Right lobe of liver (tissue), 6 donors: Measurements from ENCODE around the gene MYDGF. TPM values are rescaled to one million over a fixed set of nuclear protein-coding genes. Genes with fewer than 3 reads are reported as not detected.
A peak's percentile ranks its signal among the peaks of the same experiment; 100 is the strongest.

Source experiments
- ATAC-seq, 4 donors: fragments of 200-7000 bp; cut with Tn5 transposase; one replicate each; pipeline ENCODE4 v1.9.1; 2020; ENCODE audit warnings: mild to moderate bottlenecking in 4 of 4, moderate library complexity in 4 of 4
- DNase-seq, 3 donors: peaks; one replicate each; pipeline ENCODE4 v3.0.0-alpha.2; 2020
- H3K27ac ChIP-seq, 3 donors: fragments of 200-600 bp; one replicate each; pipeline ENCODE4 v1.8.0; 2022
- H3K27me3 ChIP-seq, 2 donors: fragments of 200-600 bp; one replicate each; pipeline ENCODE4 v1.8.0; 2022
- H3K36me3 ChIP-seq, 4 donors: fragments of 200-600 bp; sonication (generic) in 1 of 4; one replicate each; pipeline versions ENCODE4 v1.5.1 to v1.8.0; 2017 to 2022; ENCODE audit warnings: control low read depth in 1 of 4
- H3K4me1 ChIP-seq, 4 donors: fragments of 200-600 bp; sonication (generic) in 1 of 4; one replicate each; pipeline versions ENCODE4 v1.5.1 to v1.8.0; 2017 to 2022; ENCODE audit warnings: control low read depth in 1 of 4
- H3K4me3 ChIP-seq, 3 donors: fragments of 200-600 bp; one replicate each; pipeline ENCODE4 v1.8.0; 2022
- H3K9me3 ChIP-seq, 4 donors: fragments of 200-600 bp; sonication (generic) in 1 of 4; one replicate each; pipeline versions ENCODE4 v1.5.1 to v1.8.0; 2017 to 2022; ENCODE audit warnings: control low read depth in 1 of 4
- CTCF ChIP-seq, 4 donors: fragments of 200-600 bp in 3 of 4; fragments of 450-650 bp in 1 of 4; IDR thresholded peaks; one replicate each; pipeline versions ENCODE4 v1.5.1 to v1.8.0; 2016 to 2022; ENCODE audit warnings: antibody characterized with exemption in 4 of 4, mild to moderate bottlenecking in 2 of 4
- POLR2A ChIP-seq: fragments of 450-650 bp; IDR thresholded peaks from one replicate; pipeline ENCODE4 v1.6.1; 2017; ENCODE audit warnings: antibody characterized with exemption, mild to moderate bottlenecking
- WGBS: methylation state at CpG from one replicate; pipeline ENCODE4 v1.1.6; 2018; ENCODE audit warnings: low coverage, low lambda C conversion rate; ENCODE audit not compliant: insufficient coverage; ENCODE audit errors: missing lambda C conversion rate; 5-methylcytosine and 5-hydroxymethylcytosine counted together
- intact Hi-C, 2 donors: fragments of 100-400 bp; cut with DNase I; formaldehyde crosslinking; loops; one replicate each; pipeline versions ENCODE4 v1.11.2 to v1.14.1; 2022
- total RNA-seq, 6 experiments: library from RNA; depleted of rRNA in 2 of 6; stranded (reverse); fragments of >200 nt in 2 of 6; fragmentation: NEBNext Ultra II Directional in 3 of 6; extraction: Animal tissue kit (Norgen Biotek cat#: 25700) in 3 of 6; gene quantifications; one replicate each; pipeline versions ENCODE4 v1.1.0 to v1.2.4, GENCODE V29; 2016 to 2023
- donor health status: DM: no; HTN: yes; CAD: no.
- donor health status: DM: no; HTN: no; CAD: no.
- donor health status: DM: no; HTN: no; CAD: no.
- donor health status: DM: no; HTN: yes; CAD: no.
- donor health status: DM: no; HTN: yes; CAD: no.

MYDGF gene
- total RNA-seq, 6 experiments from 2014 or later, result 58.2 to 98.7 (median 72.2) TPM

DNA sequence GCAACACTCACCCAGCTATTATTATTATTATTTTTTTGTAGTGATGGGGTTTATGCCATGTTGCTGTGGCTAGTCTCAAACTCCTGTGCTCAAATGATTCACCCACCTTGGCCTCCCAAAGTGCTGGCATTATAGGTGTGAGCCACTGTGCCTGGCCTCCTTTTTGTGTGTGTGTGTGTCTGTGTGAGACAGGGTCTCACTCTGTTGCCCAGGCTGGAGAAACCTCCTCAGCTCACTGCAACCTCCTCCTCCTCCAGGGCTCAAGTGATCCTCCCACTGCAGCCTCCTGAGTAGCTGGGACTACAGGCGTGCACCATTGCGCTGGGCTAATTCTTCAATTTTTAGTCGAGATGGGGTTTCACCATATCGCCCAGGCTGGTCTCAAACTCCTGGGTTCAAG lies 3.6 kb upstream of the MYDGF start:
- DNase-seq (no peak), ATAC-seq (no peak)
- H3K4me3 ChIP-seq, result no peak overlapping the region
- no peaks in the 10 kb centered on the region for H3K9me3 ChIP-seq
- intact Hi-C loops, result no loop called here
- H3K27me3 ChIP-seq, result no peaks in the 10 kb centered on the region
- H3K4me1 ChIP-seq, result peaks cover 0 to 7% (median 0%) of the 10 kb centered on the region in 4 donors
- H3K27ac ChIP-seq, result no peak overlapping the region
- TF ChIP-seq POLR2A (no peak), CTCF (IDR thresholded peaks at IDR 0.05) (no peak)
- H3K36me3 ChIP-seq, result peaks cover 0 to 33% (median 4%) of the 10 kb centered on the region in 4 donors
- no CpG with 5 or more reads among the region's 4 CpGs for WGBS

DNA sequence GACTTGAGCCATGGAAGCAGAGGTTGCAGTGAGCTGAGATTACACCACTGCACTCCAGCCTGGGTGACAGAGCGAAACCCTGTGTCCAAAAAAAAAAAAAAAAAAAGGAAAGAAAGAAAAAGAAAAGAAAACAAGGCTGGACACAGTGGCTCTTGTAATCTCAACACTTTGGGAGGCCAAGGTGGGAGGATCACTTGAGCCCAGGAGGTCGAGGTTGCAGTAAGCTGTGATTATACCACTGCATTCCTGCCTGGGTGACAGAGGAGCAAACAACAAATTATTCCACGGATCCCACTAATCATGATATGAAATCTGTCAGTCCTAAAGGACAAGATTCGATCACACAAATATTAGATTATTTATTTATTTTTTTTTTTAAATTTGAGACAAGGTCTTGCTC lies 3.1 kb upstream of the MYDGF start:
- intact Hi-C loops, result no loop called here
- Histone ChIP-seq H3K27me3 (no peaks in the 10 kb centered on the region), H3K4me1 (peaks cover 0 to 12% (median 0%) of the 10 kb centered on the region in 4 donors), H3K9me3 (no peaks in the 10 kb centered on the region), H3K36me3 (peaks cover 0 to 30% (median 6%) of the 10 kb centered on the region in 4 donors), H3K4me3 (no peak overlapping the region), H3K27ac (no peak overlapping the region)
- 77% methylated on average over 4 of the region's 4 CpGs for WGBS
- TF ChIP-seq POLR2A, result no peak
- TF ChIP-seq CTCF (IDR thresholded peaks at IDR 0.05), result no peak
- ATAC-seq (no peak), DNase-seq (no peak)

- ATAC-seq, result no peak
- Histone ChIP-seq H3K27ac (peak overlapping the region in 2 of 3 donors; percentile 20 to 65), H3K36me3 (peaks cover 0 to 30% (median 14%) of the 10 kb centered on the region in 4 donors), H3K4me3 (no peak overlapping the region), H3K9me3 (no peaks in the 10 kb centered on the region), H3K4me1 (peaks cover 0 to 13% (median 0%) of the 10 kb centered on the region in 4 donors), H3K27me3 (no peaks in the 10 kb centered on the region)
- intact Hi-C loops, result no loop called here
- 45% methylated on average over 10 of the region's 10 CpGs for WGBS
- DNase-seq, result no peak
- TF ChIP-seq CTCF (IDR thresholded peaks at IDR 0.05) (no peak), POLR2A (no peak)
Measured at GRCh38 chr19:4671185-4671851, 1.2 kb upstream of the MYDGF start.

DNA sequence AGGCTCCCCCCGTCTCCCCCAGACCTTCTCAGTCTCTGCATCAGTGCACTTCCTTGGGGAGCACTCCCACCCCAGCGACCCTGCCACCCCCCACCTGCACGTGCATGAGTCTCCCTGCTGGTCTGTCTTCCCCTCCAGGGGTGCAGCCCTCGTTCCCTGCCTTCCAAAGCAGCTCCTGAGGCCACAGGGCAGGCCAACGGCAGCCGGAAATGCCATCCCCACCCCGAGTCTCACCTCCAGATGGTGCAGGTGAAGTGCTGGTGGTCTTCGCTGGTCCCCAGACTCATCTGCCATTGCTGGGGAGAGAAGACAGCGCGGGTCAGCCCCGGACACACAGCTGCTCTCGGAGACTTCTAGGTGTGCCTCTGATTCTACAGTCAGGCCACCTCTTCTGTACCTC lies 5.5 kb downstream of the MYDGF start:
- Histone ChIP-seq H3K9me3 (no peaks in the 10 kb centered on the region), H3K36me3 (peaks cover 0 to 57% (median 25%) of the 10 kb centered on the region in 4 donors), H3K27me3 (no peaks in the 10 kb centered on the region), H3K4me1 (peaks cover 0 to 13% (median 0%) of the 10 kb centered on the region in 4 donors), H3K4me3 (no peak overlapping the region), H3K27ac (no peak overlapping the region)
- intact Hi-C loops, result no loop called here
- ATAC-seq (no peak), DNase-seq (no peak)
- no peak for TF ChIP-seq CTCF (IDR thresholded peaks at IDR 0.05)
- no peak for TF ChIP-seq POLR2A
- WGBS, result 82% methylated on average over 3 of the region's 12 CpGs
